ENCODE results near the gene NR2E1.

Gene NR2E1
- 0 to 0.10 (median 0) reads per million in 18 experiments for total RNA-seq

- DNase-seq, result no peak
Measured at GRCh38 chr6:108165714-108166663, at the start of gene NR2E1. Gene NR2E1, plus strand, starts transcription at chr6:108166022. Its CDS starts 744 bp downstream, at chr6:108166766.

GRCh38 chr6:108116546-108117426 lies 49.0 kb upstream of the NR2E1 start:
- no peak for DNase-seq

GRCh38 chr6:108117427-108118358 lies 48.1 kb upstream of the NR2E1 start:
- DNase-seq, result peak; percentile 7 to 30

- no peak for DNase-seq
Measured at GRCh38 chr6:108118359-108118724, 47.5 kb upstream of the NR2E1 start.

- DNase-seq, result no peak
Measured at GRCh38 chr6:108118810-108119768, 46.7 kb upstream of the NR2E1 start.

GRCh38 chr6:108119769-108120141 lies 46.1 kb upstream of the NR2E1 start:
- DNase-seq, result no peak

GRCh38 chr6:108120311-108120710 lies 45.5 kb upstream of the NR2E1 start:
- no peak for DNase-seq

- DNase-seq, result no peak
Measured at GRCh38 chr6:108121612-108122011, 44.2 kb upstream of the NR2E1 start.

- DNase-seq, result no peak
Measured at GRCh38 chr6:108123481-108123929, 42.3 kb upstream of the NR2E1 start.

- DNase-seq, result no peak
Measured at GRCh38 chr6:108123946-108124345, 41.9 kb upstream of the NR2E1 start.

- no peak for DNase-seq
Measured at GRCh38 chr6:108127056-108127455, 38.8 kb upstream of the NR2E1 start.

- no peak for DNase-seq
Measured at GRCh38 chr6:108127826-108128225, 38.0 kb upstream of the NR2E1 start.

- no peak for DNase-seq
Measured at GRCh38 chr6:108130262-108130661, 35.6 kb upstream of the NR2E1 start.

- DNase-seq, result peak; percentile 64 to 71
Measured at GRCh38 chr6:108132863-108133262, 33.0 kb upstream of the NR2E1 start.

GRCh38 chr6:108133594-108134179 lies 32.1 kb upstream of the NR2E1 start:
- no peak for DNase-seq

- DNase-seq, result no peak
Measured at GRCh38 chr6:108134213-108134970, 31.4 kb upstream of the NR2E1 start.

GRCh38 chr6:108142240-108142639 lies 23.6 kb upstream of the NR2E1 start:
- DNase-seq, result peak; percentile 56 to 60

- DNase-seq, result no peak
Measured at GRCh38 chr6:108145639-108146038, 20.2 kb upstream of the NR2E1 start.

GRCh38 chr6:108152446-108152845 lies 13.4 kb upstream of the NR2E1 start:
- no peak for DNase-seq
